SK-N-SH (cell line): Measurements from ENCODE around the gene PARVB. TPM values are rescaled to one million over a fixed set of nuclear protein-coding genes. Genes with fewer than 3 reads are reported as not detected.
A peak's percentile ranks its signal among the peaks of the same experiment; 100 is the strongest.

ENCODE experiments used
- CTCF ChIA-PET: fragments of 300-600, 350-600 bp; formaldehyde crosslinking; extraction: SDS; loops from one replicate; lab custom pipeline; 2021; lab: Yijun Ruan, JAX
- POLR2A ChIA-PET: fragments of 350-600 bp; sonication (Branson Sonifier 250); formaldehyde crosslinking; extraction: SDS; loops from one replicate; lab custom pipeline; 2020; ENCODE audit warnings: antibody characterized with exemption, inconsistent platforms; lab: Yijun Ruan, JAX
- DNase-seq: peaks from one replicate; pipeline ENCODE4 v3.0.0; 2012
- H2AFZ ChIP-seq: fragments of 200-600 bp; sonication (generic); 2 replicates; pipeline ENCODE4 v1.8.1; 2016; ENCODE audit warnings: antibody characterized with exemption, mild to moderate bottlenecking, low read depth
- H3F3A ChIP-seq: fragments of 200-600 bp; sonication (generic); replicated peaks from 2 replicates; pipeline ENCODE3; 2016; ENCODE audit warnings: antibody characterized with exemption, mild to moderate bottlenecking; ENCODE audit not compliant: insufficient read depth
- H3K27ac ChIP-seq, 2 experiments: fragments of 200-500 bp in 1 of 2; fragments of 200-600 bp in 1 of 2; sonication (Bioruptor generic) in 1 of 2; sonication (generic), shearing (Covaris generic) in 1 of 2; 2 replicates each; pipeline versions ENCODE4 v1.5.1 to v1.6.1; 2014 to 2016; ENCODE audit warnings: low read depth in 2 of 2, inconsistent platforms in 1 of 2, low read length in 1 of 2, mild to moderate bottlenecking in 1 of 2, mixed read lengths in 1 of 2
- H3K27me3 ChIP-seq: fragments of 200-600 bp; sonication (generic), shearing (Covaris generic); 2 replicates; pipeline ENCODE4 v1.6.1; 2016; ENCODE audit warnings: mixed run types; ENCODE audit not compliant: insufficient read depth
- H3K36me3 ChIP-seq, 2 experiments: fragments of 200-500 bp in 1 of 2; fragments of 200-600 bp in 1 of 2; sonication (Bioruptor generic) in 1 of 2; sonication (generic) in 1 of 2; replicated peaks in 1 of 2; 2 replicates each; pipeline versions ENCODE3 to v1.5.1; 2014 to 2016; ENCODE audit warnings: low read length in 1 of 2, mild to moderate bottlenecking in 1 of 2; ENCODE audit not compliant: insufficient read depth in 2 of 2, control insufficient read depth in 1 of 2
- H3K4me1 ChIP-seq, 2 experiments: fragments of 200-500 bp in 1 of 2; fragments of 200-600 bp in 1 of 2; sonication (Bioruptor generic) in 1 of 2; sonication (generic), shearing (Covaris generic) in 1 of 2; 2 replicates each; pipeline versions ENCODE4 v1.5.1 to v1.6.1; 2014 to 2016; ENCODE audit warnings: low read depth in 1 of 2, low read length in 1 of 2, mixed run types in 1 of 2; ENCODE audit not compliant: insufficient read depth in 2 of 2, control insufficient read depth in 1 of 2
- H3K4me2 ChIP-seq: fragments of 200-600 bp; sonication (generic), shearing (Covaris generic); 2 replicates; pipeline ENCODE4 v1.6.1; 2017; ENCODE audit warnings: mixed run types
- H3K4me3 ChIP-seq, 2 experiments: fragments of 200-500 bp in 1 of 2; fragments of 200-600 bp in 1 of 2; sonication (Bioruptor generic) in 1 of 2; sonication (generic), shearing (Covaris generic) in 1 of 2; 2 replicates each; pipeline versions ENCODE4 v1.5.1 to v1.8.1; 2014 to 2016; ENCODE audit warnings: low read depth in 2 of 2, inconsistent platforms in 1 of 2, low read length in 1 of 2, mild to moderate bottlenecking in 1 of 2, mixed read lengths in 1 of 2, moderate library complexity in 1 of 2
- H3K79me2 ChIP-seq: fragments of 200-600 bp; sonication (generic); 2 replicates; pipeline ENCODE4 v1.8.1; 2017; ENCODE audit warnings: mild to moderate bottlenecking; ENCODE audit not compliant: insufficient read depth
- H3K9ac ChIP-seq: fragments of 200-600 bp; sonication (generic); 2 replicates; pipeline ENCODE4 v1.6.1; 2017; ENCODE audit warnings: mixed run types
- H3K9me2 ChIP-seq: fragments of 200-600 bp; sonication (generic); 2 replicates; pipeline ENCODE4 v1.6.1; 2017; ENCODE audit warnings: mixed run types
- H3K9me3 ChIP-seq: fragments of 200-600 bp; sonication (generic); 2 replicates; pipeline ENCODE4 v1.6.1; 2017; ENCODE audit warnings: mixed run types, mild to moderate bottlenecking, moderate library complexity
- H4K20me1 ChIP-seq: fragments of 200-600 bp; sonication (generic); 2 replicates; pipeline ENCODE4 v1.6.1; 2017; ENCODE audit warnings: mild to moderate bottlenecking, mixed run types; ENCODE audit not compliant: insufficient read depth
- FOXJ3 ChIP-seq: sonication (generic); formaldehyde crosslinking; IDR thresholded peaks from 2 replicates; pipeline ENCODE4 v1.5.1; 2020; ENCODE audit warnings: mild to moderate bottlenecking, missing genetic modification reagents
- GABPA ChIP-seq: IDR thresholded peaks from 2 replicates; pipeline ENCODE4 v1.4.0; 2012; ENCODE audit warnings: low read depth, mild to moderate bottlenecking
- GATA2 ChIP-seq: sonication (generic); formaldehyde crosslinking; IDR thresholded peaks from 2 replicates; pipeline ENCODE4 v1.5.0; 2020; ENCODE audit warnings: mild to moderate bottlenecking, missing genetic modification reagents
- JUND ChIP-seq: IDR thresholded peaks from 2 replicates; pipeline ENCODE4 v1.4.0; 2012
- POLR2AphosphoS5 ChIP-seq: IDR thresholded peaks from 2 replicates; pipeline ENCODE4 v1.6.1; 2012; ENCODE audit warnings: low read depth, low read length
- RCOR1 ChIP-seq: fragments of 150-350 bp; IDR thresholded peaks from 2 replicates; pipeline ENCODE4 v1.6.1; 2017; ENCODE audit warnings: antibody characterized with exemption, low read length
- RFX5 ChIP-seq: IDR thresholded peaks from 2 replicates; pipeline ENCODE4 v1.6.1; 2012; ENCODE audit warnings: mild to moderate bottlenecking, improper control_type of control experiment, low read length
- RXRA ChIP-seq: IDR thresholded peaks from 2 replicates; pipeline ENCODE4 v1.4.0; 2012; ENCODE audit warnings: low read depth, mild to moderate bottlenecking, borderline replicate concordance
- SIN3A ChIP-seq: IDR thresholded peaks from 2 replicates; pipeline ENCODE4 v1.6.1; 2012; ENCODE audit warnings: low read depth, mild to moderate bottlenecking, low read length, moderate library complexity, borderline replicate concordance
- SMC3 ChIP-seq: IDR thresholded peaks from 2 replicates; pipeline ENCODE4 v1.6.1; 2012; ENCODE audit warnings: low read depth, low read length, improper control_type of control experiment
- TAF1 ChIP-seq: IDR thresholded peaks from 2 replicates; pipeline ENCODE4 v1.6.1; 2012; ENCODE audit warnings: low read depth, mild to moderate bottlenecking, low read length, moderate library complexity, borderline replicate concordance
- TEAD4 ChIP-seq: IDR thresholded peaks from 2 replicates; pipeline ENCODE4 v1.4.0; 2012; ENCODE audit warnings: mild to moderate bottlenecking, borderline replicate concordance; ENCODE audit not compliant: insufficient read depth
- USF1 ChIP-seq: IDR thresholded peaks from 2 replicates; pipeline ENCODE4 v1.4.0; 2012; ENCODE audit warnings: low read depth, borderline replicate concordance
- YY1 ChIP-seq: IDR thresholded peaks from 2 replicates; pipeline ENCODE4 v1.4.0; 2012; ENCODE audit warnings: low read depth, mild to moderate bottlenecking
- WGBS: methylation state at CpG from one replicate; pipeline ENCODE4 v1.1.6; 2017; ENCODE audit warnings: low lambda C conversion rate; 5-methylcytosine and 5-hydroxymethylcytosine counted together
- polyA plus RNA-seq, 3 experiments: library from polyadenylated mRNA; depleted of rRNA; stranded (reverse); fragments of >200 nt; gene quantifications; 2 replicates each; pipeline ENCODE4 v1.2.3, GENCODE V29; 2012
- TF ChIP-seq, protein P1 (sequence below): IDR thresholded peaks from 2 replicates; pipeline ENCODE4; 2012

The PARVB gene
- polyA plus RNA-seq, 1 of the 3 experiments (the other 2 are of a cell fraction), result 87.8 TPM

- no peak overlapping the region for H3K4me2 ChIP-seq
- TF ChIP-seq, protein P1, sequence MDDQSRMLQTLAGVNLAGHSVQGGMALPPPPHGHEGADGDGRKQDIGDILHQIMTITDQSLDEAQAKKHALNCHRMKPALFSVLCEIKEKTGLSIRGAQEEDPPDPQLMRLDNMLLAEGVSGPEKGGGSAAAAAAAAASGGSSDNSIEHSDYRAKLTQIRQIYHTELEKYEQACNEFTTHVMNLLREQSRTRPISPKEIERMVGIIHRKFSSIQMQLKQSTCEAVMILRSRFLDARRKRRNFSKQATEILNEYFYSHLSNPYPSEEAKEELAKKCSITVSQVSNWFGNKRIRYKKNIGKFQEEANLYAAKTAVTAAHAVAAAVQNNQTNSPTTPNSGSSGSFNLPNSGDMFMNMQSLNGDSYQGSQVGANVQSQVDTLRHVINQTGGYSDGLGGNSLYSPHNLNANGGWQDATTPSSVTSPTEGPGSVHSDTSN, result no peak
- TF ChIP-seq TAF1 (no peak), SMC3 (no peak), GATA2 (CRISPR knock-in tag) (no peak), RXRA (no peak), JUND (no peak), RCOR1 (no peak), YY1 (no peak), POLR2AphosphoS5 (no peak), GABPA (no peak), TEAD4 (no peak), FOXJ3 (no peak), USF1 (no peak), SIN3A (no peak), RFX5 (no peak)
- TF ChIP-seq, all 33 proteins: peak for 0
- Histone ChIP-seq H4K20me1 (no peaks in the 10 kb centered on the region), H3K9ac (no peak overlapping the region), H3K4me3 (no peak overlapping the region), H3K4me1 (peaks cover 0 to under 1% of the 10 kb centered on the region in 2 experiments; a peak in 1 of 4 replicates), H3K27me3 (no peaks in the 10 kb centered on the region; the same call in 1 of the 2 replicates), H3K9me2 (no peaks in the 10 kb centered on the region), H3K79me2 (no peaks in the 10 kb centered on the region), H3F3A (no peaks in the 10 kb centered on the region), H2AFZ (no peak overlapping the region), H3K27ac (no peak overlapping the region), H3K36me3 (no peaks in the 10 kb centered on the region), H3K9me3 (no peaks in the 10 kb centered on the region)
- CTCF ChIA-PET, result no interaction called here
- no peak for DNase-seq
- 76% methylated on average over 9 of the region's 9 CpGs for WGBS
- POLR2A ChIA-PET, result no interaction called here
Measured at GRCh38 chr22:44191036-44191454, 166.9 kb downstream of the PARVB start.

- no peaks in the 10 kb centered on the region for H3F3A ChIP-seq
- H3K36me3 ChIP-seq, result no peaks in the 10 kb centered on the region
- H3K4me3 ChIP-seq, result no peak overlapping the region
- ChIA-PET POLR2A (no interaction called here), CTCF (no interaction called here)
- H3K9me3 ChIP-seq, result no peaks in the 10 kb centered on the region
- H3K27ac ChIP-seq, result no peak overlapping the region
- H3K4me1 ChIP-seq, result peaks cover 0 to 11% of the 10 kb centered on the region in 2 experiments; a peak in 1 of 4 replicates
- H3K79me2 ChIP-seq, result no peaks in the 10 kb centered on the region
- no peaks in the 10 kb centered on the region; the same call in 1 of the 2 replicates for H3K27me3 ChIP-seq
- no peak overlapping the region for H3K9ac ChIP-seq
- no peak overlapping the region for H2AFZ ChIP-seq
- WGBS, result 100% methylated on average over 1 of the region's 8 CpGs
- no peaks in the 10 kb centered on the region for H4K20me1 ChIP-seq
- no peak overlapping the region for H3K4me2 ChIP-seq
- no peaks in the 10 kb centered on the region for H3K9me2 ChIP-seq
- TF ChIP-seq TEAD4, result no peak
- peak; percentile 70 for DNase-seq
Measured at GRCh38 chr22:44192098-44192815, 168.2 kb downstream of the PARVB start.
